Breast epithelium (tissue), 4 donors: Measurements from ENCODE around the gene BCL2L1. TPM values are rescaled to one million over a fixed set of nuclear protein-coding genes. Genes with fewer than 3 reads are reported as not detected.
A peak's percentile ranks its signal among the peaks of the same experiment; 100 is the strongest.

Experiments
- DNase-seq, 2 donors: peaks; one replicate each; pipeline ENCODE4 v3.0.0-alpha.2; 2019; ENCODE audit warnings: low spot score in 2 of 2
- H3K27ac ChIP-seq, 2 donors: fragments of 200-600 bp; sonication (generic) in 1 of 2; one replicate each; pipeline ENCODE4 v1.5.1; 2016 to 2019; ENCODE audit warnings: mild to moderate bottlenecking in 1 of 2
- H3K27me3 ChIP-seq, 2 donors: fragments of 200-600 bp; sonication (generic) in 1 of 2; one replicate each; pipeline versions ENCODE4 v1.5.1 to v1.6.0; 2017 to 2019; ENCODE audit warnings: control low read depth in 1 of 2, mild to moderate bottlenecking in 1 of 2
- H3K36me3 ChIP-seq: fragments of 200-600 bp; one replicate; pipeline ENCODE4 v1.5.1; 2019
- H3K4me1 ChIP-seq, 2 donors: fragments of 200-600 bp; sonication (generic); one replicate each; pipeline ENCODE4 v1.5.1; 2016 to 2019; ENCODE audit warnings: control low read depth in 1 of 2
- H3K4me3 ChIP-seq, 3 donors: fragments of 200-600 bp; sonication (generic); 1 replicate in 2 of 3; 2 replicates in 1 of 3; pipeline ENCODE4 v1.5.1; 2016 to 2019; ENCODE audit warnings: mild to moderate bottlenecking in 3 of 3, moderate library complexity in 2 of 3
- H3K9me3 ChIP-seq, 2 donors: fragments of 200-600 bp; sonication (generic) in 1 of 2; one replicate each; pipeline ENCODE4 v1.5.1; 2016 to 2019; ENCODE audit warnings: control low read depth in 1 of 2
- POLR2A ChIP-seq: fragments of 450-650 bp; IDR thresholded peaks from one replicate; pipeline ENCODE4 v1.6.1; 2016; ENCODE audit warnings: antibody characterized with exemption, mild to moderate bottlenecking, moderate library complexity
- POLR2AphosphoS5 ChIP-seq, 3 donors: sonication (generic); formaldehyde crosslinking; IDR thresholded peaks; one replicate each; pipeline ENCODE4 v1.6.1; 2017; ENCODE audit warnings: antibody characterized with exemption in 3 of 3
- intact Hi-C: fragments of 100-400 bp; cut with DNase I; formaldehyde crosslinking; loops from one replicate; pipeline ENCODE4 v1.15.1; 2023; ENCODE audit warnings: low total_unique reads
- total RNA-seq, 3 donors: library from RNA; depleted of rRNA; stranded (reverse); fragments of >200 nt; gene quantifications; one replicate each; pipeline ENCODE4 v1.1.0, GENCODE V29; 2016
- TF ChIP-seq, protein P1 (sequence below), 3 donors: fragments of 450-650 bp; IDR thresholded peaks; one replicate each; pipeline ENCODE4 v1.5.1; 2016 to 2017; ENCODE audit warnings: antibody characterized with exemption in 3 of 3, mild to moderate bottlenecking in 3 of 3, moderate library complexity in 3 of 3

BCL2L1 gene
- total RNA-seq, 3 donors from 2014 or later, result 95.1 to 124 (median 117) TPM

DNA sequence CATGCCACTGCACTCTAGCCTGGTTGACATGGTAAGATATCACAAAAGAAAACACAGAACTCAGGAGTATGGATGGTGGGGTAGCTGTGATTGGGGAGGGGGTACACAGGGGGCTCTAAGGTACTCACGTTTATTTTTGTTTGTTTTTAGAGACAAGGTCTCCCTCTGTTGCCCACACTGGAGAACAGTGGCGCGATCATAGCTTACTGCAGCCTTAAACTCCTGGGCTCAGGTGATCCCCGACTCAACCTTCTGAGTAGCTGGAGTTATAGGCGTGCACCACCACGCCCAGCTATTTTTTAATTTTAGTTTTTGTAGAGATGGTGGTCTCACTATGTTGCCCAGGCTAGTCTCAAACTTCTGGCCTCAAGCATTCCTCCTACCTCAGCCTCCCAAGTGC lies 29.3 kb downstream of the BCL2L1 start:
- Histone ChIP-seq H3K4me1 (peaks cover 5 to 6% of the 10 kb centered on the region in 2 donors), H3K9me3 (no peaks in the 10 kb centered on the region), H3K4me3 (no peak overlapping the region), H3K27me3 (no peaks in the 10 kb centered on the region), H3K36me3 (no peaks in the 10 kb centered on the region), H3K27ac (peak overlapping the region in 1 of 2 donors; percentile 38)
- DNase-seq, result no peak
- TF ChIP-seq, protein P1, sequence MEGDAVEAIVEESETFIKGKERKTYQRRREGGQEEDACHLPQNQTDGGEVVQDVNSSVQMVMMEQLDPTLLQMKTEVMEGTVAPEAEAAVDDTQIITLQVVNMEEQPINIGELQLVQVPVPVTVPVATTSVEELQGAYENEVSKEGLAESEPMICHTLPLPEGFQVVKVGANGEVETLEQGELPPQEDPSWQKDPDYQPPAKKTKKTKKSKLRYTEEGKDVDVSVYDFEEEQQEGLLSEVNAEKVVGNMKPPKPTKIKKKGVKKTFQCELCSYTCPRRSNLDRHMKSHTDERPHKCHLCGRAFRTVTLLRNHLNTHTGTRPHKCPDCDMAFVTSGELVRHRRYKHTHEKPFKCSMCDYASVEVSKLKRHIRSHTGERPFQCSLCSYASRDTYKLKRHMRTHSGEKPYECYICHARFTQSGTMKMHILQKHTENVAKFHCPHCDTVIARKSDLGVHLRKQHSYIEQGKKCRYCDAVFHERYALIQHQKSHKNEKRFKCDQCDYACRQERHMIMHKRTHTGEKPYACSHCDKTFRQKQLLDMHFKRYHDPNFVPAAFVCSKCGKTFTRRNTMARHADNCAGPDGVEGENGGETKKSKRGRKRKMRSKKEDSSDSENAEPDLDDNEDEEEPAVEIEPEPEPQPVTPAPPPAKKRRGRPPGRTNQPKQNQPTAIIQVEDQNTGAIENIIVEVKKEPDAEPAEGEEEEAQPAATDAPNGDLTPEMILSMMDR (IDR thresholded peaks at IDR 0.05), result no peak
- no peak for TF ChIP-seq POLR2AphosphoS5 (IDR thresholded peaks at IDR 0.05)
- no peak for TF ChIP-seq POLR2A
- intact Hi-C loops, result no loop called here

DNA sequence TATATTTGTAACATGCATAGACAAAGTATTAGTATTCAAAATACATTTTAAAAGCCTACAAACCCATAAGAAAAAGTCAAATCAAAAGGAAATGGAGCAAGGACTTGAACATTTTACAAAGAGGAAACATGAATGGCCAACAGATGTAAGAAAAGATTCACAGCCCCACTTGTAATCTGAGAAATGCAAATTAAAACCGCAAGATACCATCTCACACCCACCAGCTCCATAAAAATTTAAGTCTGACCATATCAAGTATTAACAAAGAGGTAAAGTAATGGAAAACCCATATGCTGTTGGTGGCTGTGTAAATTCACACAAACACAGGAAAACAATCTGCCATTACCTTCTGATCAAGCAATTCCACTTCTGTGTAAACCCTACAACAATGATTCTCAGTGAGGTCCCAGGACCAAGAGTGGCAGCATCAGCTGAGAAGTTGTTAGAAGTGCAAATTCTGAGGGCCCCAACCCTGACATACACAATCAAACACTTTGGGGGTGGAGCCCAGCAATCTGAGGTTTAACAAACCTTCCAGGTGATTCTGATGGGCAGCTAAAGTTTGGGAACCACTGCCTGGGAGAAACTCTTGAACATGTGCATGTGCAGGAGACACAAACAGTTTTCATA lies 30.9 kb downstream of the BCL2L1 start:
- H3K4me3 ChIP-seq, result no peak overlapping the region
- TF ChIP-seq, protein P1 (IDR thresholded peaks at IDR 0.05), result no peak
- TF ChIP-seq POLR2AphosphoS5 (IDR thresholded peaks at IDR 0.05) (no peak), POLR2A (no peak)
- no peak for DNase-seq
- H3K9me3 ChIP-seq, result no peaks in the 10 kb centered on the region
- H3K4me1 ChIP-seq, result peaks cover 5 to 6% of the 10 kb centered on the region in 2 donors
- H3K27me3 ChIP-seq, result no peaks in the 10 kb centered on the region
- intact Hi-C loops, result no loop called here
- H3K36me3 ChIP-seq, result no peaks in the 10 kb centered on the region
- peak overlapping the region; percentile 46 to 52 for H3K27ac ChIP-seq

DNA sequence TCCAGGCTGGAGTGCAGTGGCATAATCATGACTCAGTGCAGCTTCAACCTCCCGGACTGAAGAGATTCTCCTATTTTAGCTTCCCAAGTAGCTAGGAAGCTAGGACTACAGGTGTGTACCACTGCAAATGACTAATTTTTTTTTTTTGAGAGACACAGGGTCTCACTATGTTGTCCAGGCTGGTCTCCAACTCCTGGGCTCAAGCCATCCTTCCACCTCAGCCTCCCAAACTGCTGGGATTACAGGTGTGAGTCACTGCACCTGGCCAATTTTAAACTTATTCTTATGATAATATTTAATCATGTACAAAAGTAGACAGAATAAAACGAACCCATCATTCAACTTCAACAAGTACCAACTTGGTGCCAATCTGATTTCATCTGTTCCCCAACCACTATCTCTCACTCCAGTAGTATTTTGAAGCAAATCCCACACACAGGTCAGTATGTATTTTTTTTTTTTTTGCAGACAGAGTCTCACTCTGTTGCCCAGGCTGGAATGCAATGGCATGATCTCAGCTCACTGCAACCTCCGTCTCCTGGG lies 32.5 kb downstream of the BCL2L1 start:
- H3K4me3 ChIP-seq, result no peak overlapping the region
- no peak for DNase-seq
- no peaks in the 10 kb centered on the region for H3K27me3 ChIP-seq
- H3K36me3 ChIP-seq, result no peaks in the 10 kb centered on the region
- no peaks in the 10 kb centered on the region for H3K9me3 ChIP-seq
- intact Hi-C loops, result no loop called here
- TF ChIP-seq, protein P1 (IDR thresholded peaks at IDR 0.05), result no peak
- no peak for TF ChIP-seq POLR2AphosphoS5 (IDR thresholded peaks at IDR 0.05)
- no peak for TF ChIP-seq POLR2A
- H3K27ac ChIP-seq, result peak overlapping the region in 1 of 2 donors; percentile 31
- H3K4me1 ChIP-seq, result peaks cover 5 to 6% of the 10 kb centered on the region in 2 donors

DNA sequence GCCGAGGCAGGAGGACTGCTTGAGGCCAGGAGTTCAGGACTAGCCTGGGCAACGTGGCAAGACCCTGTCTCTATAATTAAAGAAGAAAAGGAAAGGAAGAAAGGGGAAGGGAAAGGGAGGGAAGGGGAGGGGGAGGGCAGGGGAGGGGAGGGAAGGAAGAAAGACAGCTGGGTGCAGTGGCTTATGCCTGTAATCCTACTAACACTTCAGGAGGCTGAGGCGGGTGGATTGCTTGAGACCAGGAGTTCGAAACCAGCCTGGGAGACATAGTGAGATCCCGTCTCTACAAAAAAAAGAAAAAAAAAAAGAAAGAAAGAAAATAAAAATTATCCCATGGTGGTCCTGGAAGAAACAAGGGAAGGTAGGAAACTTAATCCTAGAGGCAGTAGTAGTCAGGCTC lies 33.5 kb downstream of the BCL2L1 start:
- H3K36me3 ChIP-seq, result no peaks in the 10 kb centered on the region
- DNase-seq, result no peak
- H3K4me1 ChIP-seq, result peaks cover 4 to 6% of the 10 kb centered on the region in 2 donors
- H3K27me3 ChIP-seq, result no peaks in the 10 kb centered on the region
- intact Hi-C loops, result no loop called here
- no peak for TF ChIP-seq POLR2AphosphoS5 (IDR thresholded peaks at IDR 0.05)
- no peak for TF ChIP-seq POLR2A
- TF ChIP-seq, protein P1 (IDR thresholded peaks at IDR 0.05), result no peak
- no peak overlapping the region for H3K27ac ChIP-seq
- H3K4me3 ChIP-seq, result no peak overlapping the region
- no peaks in the 10 kb centered on the region for H3K9me3 ChIP-seq

DNA sequence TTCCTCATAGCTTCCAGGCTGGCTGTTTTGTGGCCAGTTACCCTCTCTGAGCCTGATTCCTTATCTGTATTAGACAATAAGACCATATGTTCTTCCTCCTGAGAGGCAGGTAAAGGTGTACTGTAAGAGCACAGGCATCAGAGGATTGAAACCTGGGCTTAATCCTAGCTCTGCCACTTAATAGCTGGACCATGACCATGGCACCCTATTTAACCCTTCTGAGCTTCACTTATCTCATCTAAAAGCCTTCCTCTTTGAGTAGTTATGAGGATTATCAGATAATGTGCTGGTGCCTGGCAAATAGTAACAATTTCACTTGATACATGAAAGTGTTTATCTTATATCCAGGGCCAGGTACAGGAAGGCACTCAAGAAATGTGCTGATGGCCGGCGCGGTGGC lies 34.9 kb downstream of the BCL2L1 start:
- no peaks in the 10 kb centered on the region for H3K27me3 ChIP-seq
- no peak for TF ChIP-seq POLR2AphosphoS5 (IDR thresholded peaks at IDR 0.05)
- TF ChIP-seq, protein P1 (IDR thresholded peaks at IDR 0.05), result no peak
- no peak for TF ChIP-seq POLR2A
- H3K9me3 ChIP-seq, result no peaks in the 10 kb centered on the region
- intact Hi-C loops, result no loop called here
- peak overlapping the region in 1 of 2 donors; percentile 45 for H3K27ac ChIP-seq
- no peaks in the 10 kb centered on the region for H3K36me3 ChIP-seq
- no peak overlapping the region for H3K4me3 ChIP-seq
- no peak for DNase-seq
- peaks cover 0 to 3% of the 10 kb centered on the region in 2 donors for H3K4me1 ChIP-seq
